DND-41 (cell line): Measurements from ENCODE around the gene LTBP1.

Experiments
- ATAC-seq: fragments of 200-7000 bp; cut with Tn5 transposase; 3 replicates; pipeline ENCODE4 v1.9.1; 2021; ENCODE audit warnings: low read depth; ENCODE audit not compliant: insufficient read depth
- DNase-seq: peaks from one replicate; pipeline ENCODE4 v3.0.0-alpha.2; 2020
- H2AFZ ChIP-seq: 2 replicates; pipeline ENCODE4 v1.6.0; 2012; ENCODE audit warnings: low read depth, low read length
- H3K27ac ChIP-seq: 2 replicates; pipeline ENCODE4 v1.5.1; 2012; ENCODE audit warnings: low read length, inconsistent platforms
- H3K27me3 ChIP-seq: fragments of 200-600 bp; sonication (generic); 2 replicates; pipeline ENCODE4 v1.6.0; 2012; ENCODE audit warnings: low read length, mild to moderate bottlenecking, inconsistent platforms; ENCODE audit not compliant: insufficient read depth, poor library complexity
- H3K36me3 ChIP-seq: 2 replicates; pipeline ENCODE4 v1.5.1; 2012; ENCODE audit warnings: low read length, inconsistent platforms; ENCODE audit not compliant: insufficient read depth
- H3K4me1 ChIP-seq: 2 replicates; pipeline ENCODE4 v1.5.1; 2012; ENCODE audit warnings: mild to moderate bottlenecking, low read length; ENCODE audit not compliant: insufficient read depth
- H3K4me2 ChIP-seq: 2 replicates; pipeline ENCODE4 v1.6.0; 2012; ENCODE audit warnings: mild to moderate bottlenecking, moderate library complexity, low read length, inconsistent platforms; ENCODE audit not compliant: insufficient read depth
- H3K4me3 ChIP-seq, 2 experiments: fragments of 200-600 bp in 1 of 2; shearing (Covaris generic) in 1 of 2; 2 replicates each; pipeline ENCODE4 v1.5.1; 2012 to 2016; ENCODE audit warnings: inconsistent platforms in 2 of 2, low read length in 2 of 2, mild to moderate bottlenecking in 2 of 2, low read depth in 1 of 2, moderate library complexity in 1 of 2
- H3K79me2 ChIP-seq: 2 replicates; pipeline ENCODE4 v1.6.0; 2012; ENCODE audit warnings: low read length, inconsistent platforms; ENCODE audit not compliant: insufficient read depth
- H3K9ac ChIP-seq: 2 replicates; pipeline ENCODE4 v1.6.0; 2012; ENCODE audit warnings: low read depth, mild to moderate bottlenecking, inconsistent platforms, low read length, moderate library complexity
- H3K9me3 ChIP-seq: 2 replicates; pipeline ENCODE4 v1.5.1; 2012; ENCODE audit warnings: low read length, moderate library complexity, mild to moderate bottlenecking, inconsistent platforms; ENCODE audit not compliant: insufficient read depth, severe bottlenecking
- H4K20me1 ChIP-seq: 2 replicates; pipeline ENCODE4 v1.6.0; 2012; ENCODE audit warnings: low read length; ENCODE audit not compliant: insufficient read depth
- EZH2 ChIP-seq: IDR thresholded peaks from 3 replicates; pipeline ENCODE4 v1.6.1; 2012; ENCODE audit warnings: borderline replicate concordance, low read depth, mild to moderate bottlenecking, moderate library complexity, low read length, inconsistent platforms; ENCODE audit not compliant: severe bottlenecking
- TF ChIP-seq, protein P1 (sequence below): IDR thresholded peaks from 2 replicates; pipeline ENCODE4 v1.5.1; 2012; ENCODE audit warnings: borderline replicate concordance, low read length, moderate library complexity, mild to moderate bottlenecking; ENCODE audit not compliant: poor library complexity, severe bottlenecking; ENCODE audit errors: extremely low read depth

Gene LTBP1

DNA sequence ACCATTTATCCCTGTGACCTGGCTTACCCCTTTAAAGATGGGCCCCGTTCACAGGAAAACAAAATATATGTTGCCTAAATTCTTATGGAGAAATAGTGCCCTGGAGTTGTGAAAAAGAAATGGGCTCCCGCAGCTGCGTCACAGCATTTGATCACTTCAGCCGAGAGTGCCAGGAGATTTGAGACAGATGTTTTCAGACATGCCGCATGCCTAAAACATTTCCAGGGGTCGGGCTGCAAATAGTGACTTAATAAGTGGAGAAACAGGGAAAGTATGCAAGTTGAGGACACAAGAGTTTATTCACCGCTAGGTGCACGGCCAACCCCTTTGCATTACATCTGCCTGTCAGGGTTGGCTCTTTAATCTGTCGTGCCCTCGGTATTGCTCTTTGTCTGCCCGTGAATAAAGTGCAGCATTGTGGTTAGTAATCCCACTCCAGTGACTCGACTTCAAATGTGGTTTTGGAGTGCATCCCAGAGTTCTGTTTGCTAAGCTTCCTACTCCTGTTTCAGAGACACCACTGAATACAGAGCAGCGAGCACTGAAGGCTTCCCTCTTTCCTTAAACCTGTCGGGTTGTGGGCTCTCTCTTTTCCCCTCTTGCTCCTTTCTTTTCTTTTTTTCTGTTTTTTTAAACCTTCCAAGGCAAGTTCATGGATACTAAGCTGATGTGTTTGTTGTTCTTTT, 187.5 kb downstream of the LTBP1 start:
- H3K4me1 ChIP-seq = no peaks in the 10 kb centered on the region
- H3K4me3 ChIP-seq = no peak overlapping the region
- H3K9me3 ChIP-seq = no peaks in the 10 kb centered on the region
- no peak overlapping the region for H2AFZ ChIP-seq
- H3K79me2 ChIP-seq = no peaks in the 10 kb centered on the region
- no peaks in the 10 kb centered on the region for H3K27me3 ChIP-seq
- H3K9ac ChIP-seq = no peak overlapping the region
- TF ChIP-seq EZH2 = no peak
- TF ChIP-seq, protein P1, sequence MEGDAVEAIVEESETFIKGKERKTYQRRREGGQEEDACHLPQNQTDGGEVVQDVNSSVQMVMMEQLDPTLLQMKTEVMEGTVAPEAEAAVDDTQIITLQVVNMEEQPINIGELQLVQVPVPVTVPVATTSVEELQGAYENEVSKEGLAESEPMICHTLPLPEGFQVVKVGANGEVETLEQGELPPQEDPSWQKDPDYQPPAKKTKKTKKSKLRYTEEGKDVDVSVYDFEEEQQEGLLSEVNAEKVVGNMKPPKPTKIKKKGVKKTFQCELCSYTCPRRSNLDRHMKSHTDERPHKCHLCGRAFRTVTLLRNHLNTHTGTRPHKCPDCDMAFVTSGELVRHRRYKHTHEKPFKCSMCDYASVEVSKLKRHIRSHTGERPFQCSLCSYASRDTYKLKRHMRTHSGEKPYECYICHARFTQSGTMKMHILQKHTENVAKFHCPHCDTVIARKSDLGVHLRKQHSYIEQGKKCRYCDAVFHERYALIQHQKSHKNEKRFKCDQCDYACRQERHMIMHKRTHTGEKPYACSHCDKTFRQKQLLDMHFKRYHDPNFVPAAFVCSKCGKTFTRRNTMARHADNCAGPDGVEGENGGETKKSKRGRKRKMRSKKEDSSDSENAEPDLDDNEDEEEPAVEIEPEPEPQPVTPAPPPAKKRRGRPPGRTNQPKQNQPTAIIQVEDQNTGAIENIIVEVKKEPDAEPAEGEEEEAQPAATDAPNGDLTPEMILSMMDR = no peak
- H3K27ac ChIP-seq = no peak overlapping the region
- no peaks in the 10 kb centered on the region for H4K20me1 ChIP-seq
- DNase-seq (no peak), ATAC-seq (no peak)
- no peak overlapping the region for H3K4me2 ChIP-seq
- H3K36me3 ChIP-seq = no peaks in the 10 kb centered on the region

GRCh38 chr2:33134791-33135560, 188.2 kb downstream of the LTBP1 start:
- H3K4me1 ChIP-seq = no peaks in the 10 kb centered on the region
- no peaks in the 10 kb centered on the region for H3K79me2 ChIP-seq
- H3K9me3 ChIP-seq = no peaks in the 10 kb centered on the region
- no peak overlapping the region for H3K9ac ChIP-seq
- TF ChIP-seq, protein P1 = no peak
- no peak for TF ChIP-seq EZH2
- no peak overlapping the region for H3K4me2 ChIP-seq
- H3K36me3 ChIP-seq = no peaks in the 10 kb centered on the region
- DNase-seq (no peak), ATAC-seq (no peak)
- no peaks in the 10 kb centered on the region for H3K27me3 ChIP-seq
- no peak overlapping the region for H2AFZ ChIP-seq
- no peak overlapping the region for H3K4me3 ChIP-seq
- H4K20me1 ChIP-seq = no peaks in the 10 kb centered on the region
- no peak overlapping the region for H3K27ac ChIP-seq

GRCh38 chr2:33135645-33136044, 188.9 kb downstream of the LTBP1 start:
- no peaks in the 10 kb centered on the region for H3K27me3 ChIP-seq
- TF ChIP-seq, protein P1 = no peak
- no peak for TF ChIP-seq EZH2
- no peaks in the 10 kb centered on the region for H3K9me3 ChIP-seq
- H3K79me2 ChIP-seq = no peaks in the 10 kb centered on the region
- H3K4me3 ChIP-seq = no peak overlapping the region
- H3K4me1 ChIP-seq = no peaks in the 10 kb centered on the region
- H4K20me1 ChIP-seq = no peaks in the 10 kb centered on the region
- ATAC-seq = no peak
- no peaks in the 10 kb centered on the region for H3K36me3 ChIP-seq
- H3K27ac ChIP-seq = no peak overlapping the region
- H3K4me2 ChIP-seq = no peak overlapping the region
- no peak for DNase-seq
- H2AFZ ChIP-seq = no peak overlapping the region
- H3K9ac ChIP-seq = no peak overlapping the region
